ENCODE results near the gene BECN2.

The BECN2 gene

DNA sequence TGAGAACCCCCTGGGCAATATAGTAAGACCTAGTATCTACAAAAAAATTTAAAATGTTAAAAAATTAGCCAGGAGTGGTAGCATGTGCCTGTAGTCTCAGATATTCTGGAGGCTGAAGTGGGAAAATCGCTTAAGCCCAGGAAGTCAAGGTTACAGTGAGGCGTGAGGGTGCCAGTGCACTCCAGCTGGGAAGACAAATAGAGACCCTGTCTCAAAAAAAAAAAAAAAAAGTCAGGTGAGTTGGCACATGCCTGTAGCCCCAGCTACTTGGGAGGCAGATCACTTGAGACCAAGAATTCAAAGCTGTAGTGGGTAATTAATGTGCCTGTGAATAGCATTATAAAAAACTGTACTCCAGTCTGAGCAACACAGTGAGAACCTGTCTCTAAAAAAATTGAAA lies 4.6 kb downstream of the BECN2 start:
- Histone ChIP-seq H3K9me2 (replicated peaks; ENCODE audit: insufficient read depth, low read length) (no peaks in the 10 kb centered on the region), H3K9ac (ENCODE audit: low read length) (no peak overlapping the region), H3K36me3 (replicated peaks; ENCODE audit: insufficient read depth, low read length) (no peaks in the 10 kb centered on the region), H3K4me1 (ENCODE audit: low read length) (no peaks in the 10 kb centered on the region), H3K9me3 (replicated peaks; ENCODE audit: insufficient read depth, low read length) (no peaks in the 10 kb centered on the region), H3K79me2 (ENCODE audit: low read length) (no peaks in the 10 kb centered on the region), H3K4me3 (ENCODE audit: low read length) (no peak overlapping the region), H3K27ac (ENCODE audit: low read length) (no peak overlapping the region), H3K27me3 (replicated peaks; ENCODE audit: insufficient read depth, low read length) (no peaks in the 10 kb centered on the region), H4K20me1 (ENCODE audit: insufficient read depth, low read length) (no peaks in the 10 kb centered on the region), H2AFZ (ENCODE audit: low read length) (no peak overlapping the region), H3K4me2 (ENCODE audit: low read depth, low read length) (no peak overlapping the region), H3F3A (ENCODE audit: insufficient read depth, low read length) (no peaks in the 10 kb centered on the region)
- no peak for DNase-seq
- TF ChIP-seq, protein P1, sequence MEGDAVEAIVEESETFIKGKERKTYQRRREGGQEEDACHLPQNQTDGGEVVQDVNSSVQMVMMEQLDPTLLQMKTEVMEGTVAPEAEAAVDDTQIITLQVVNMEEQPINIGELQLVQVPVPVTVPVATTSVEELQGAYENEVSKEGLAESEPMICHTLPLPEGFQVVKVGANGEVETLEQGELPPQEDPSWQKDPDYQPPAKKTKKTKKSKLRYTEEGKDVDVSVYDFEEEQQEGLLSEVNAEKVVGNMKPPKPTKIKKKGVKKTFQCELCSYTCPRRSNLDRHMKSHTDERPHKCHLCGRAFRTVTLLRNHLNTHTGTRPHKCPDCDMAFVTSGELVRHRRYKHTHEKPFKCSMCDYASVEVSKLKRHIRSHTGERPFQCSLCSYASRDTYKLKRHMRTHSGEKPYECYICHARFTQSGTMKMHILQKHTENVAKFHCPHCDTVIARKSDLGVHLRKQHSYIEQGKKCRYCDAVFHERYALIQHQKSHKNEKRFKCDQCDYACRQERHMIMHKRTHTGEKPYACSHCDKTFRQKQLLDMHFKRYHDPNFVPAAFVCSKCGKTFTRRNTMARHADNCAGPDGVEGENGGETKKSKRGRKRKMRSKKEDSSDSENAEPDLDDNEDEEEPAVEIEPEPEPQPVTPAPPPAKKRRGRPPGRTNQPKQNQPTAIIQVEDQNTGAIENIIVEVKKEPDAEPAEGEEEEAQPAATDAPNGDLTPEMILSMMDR (IDR thresholded peaks at IDR 0.05; ENCODE audit: low read length) = no peak
- TF ChIP-seq EZH2phosphoT487 (IDR thresholded peaks at IDR 0.05; ENCODE audit: low read length) (no peak), EZH2 (optimal IDR thresholded peaks at IDR 0.05; ENCODE audit: low read depth, low read length) (no peak)

DNA sequence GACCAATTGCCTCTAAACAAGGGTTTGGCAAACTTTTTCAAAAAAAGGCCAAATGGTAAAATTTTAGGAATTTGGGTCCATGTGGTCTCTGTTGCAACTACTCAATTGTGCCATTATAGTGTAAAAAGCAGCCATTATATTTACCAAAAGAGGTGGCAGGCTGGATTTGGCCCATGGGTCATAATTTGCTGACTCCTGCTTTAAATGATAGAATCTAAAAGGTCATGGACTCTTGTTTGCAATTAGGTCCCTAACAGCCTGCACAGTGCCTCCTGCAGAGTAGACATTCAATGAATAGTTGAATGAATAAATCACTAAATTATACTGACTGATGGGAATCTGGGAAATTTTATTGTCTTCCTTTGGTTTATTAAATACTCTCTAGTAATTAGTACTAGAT lies 6.2 kb downstream of the BECN2 start:
- no peak for DNase-seq
- Histone ChIP-seq H3K9me2 (replicated peaks; ENCODE audit: insufficient read depth, low read length) (no peaks in the 10 kb centered on the region), H3K4me1 (ENCODE audit: low read length) (no peaks in the 10 kb centered on the region), H2AFZ (ENCODE audit: low read length) (no peak overlapping the region), H3K27ac (ENCODE audit: low read length) (no peak overlapping the region), H3K79me2 (ENCODE audit: low read length) (no peaks in the 10 kb centered on the region), H3K9ac (ENCODE audit: low read length) (no peak overlapping the region), H4K20me1 (ENCODE audit: insufficient read depth, low read length) (no peaks in the 10 kb centered on the region), H3K4me3 (ENCODE audit: low read length) (no peak overlapping the region), H3F3A (ENCODE audit: insufficient read depth, low read length) (no peaks in the 10 kb centered on the region), H3K4me2 (ENCODE audit: low read depth, low read length) (no peak overlapping the region), H3K9me3 (replicated peaks; ENCODE audit: insufficient read depth, low read length) (no peaks in the 10 kb centered on the region), H3K27me3 (replicated peaks; ENCODE audit: insufficient read depth, low read length) (no peaks in the 10 kb centered on the region), H3K36me3 (replicated peaks; ENCODE audit: insufficient read depth, low read length) (no peaks in the 10 kb centered on the region)
- TF ChIP-seq EZH2phosphoT487 (IDR thresholded peaks at IDR 0.05; ENCODE audit: low read length) (no peak), EZH2 (optimal IDR thresholded peaks at IDR 0.05; ENCODE audit: low read depth, low read length) (no peak)
- TF ChIP-seq, protein P1 (IDR thresholded peaks at IDR 0.05; ENCODE audit: low read length) = no peak

DNA sequence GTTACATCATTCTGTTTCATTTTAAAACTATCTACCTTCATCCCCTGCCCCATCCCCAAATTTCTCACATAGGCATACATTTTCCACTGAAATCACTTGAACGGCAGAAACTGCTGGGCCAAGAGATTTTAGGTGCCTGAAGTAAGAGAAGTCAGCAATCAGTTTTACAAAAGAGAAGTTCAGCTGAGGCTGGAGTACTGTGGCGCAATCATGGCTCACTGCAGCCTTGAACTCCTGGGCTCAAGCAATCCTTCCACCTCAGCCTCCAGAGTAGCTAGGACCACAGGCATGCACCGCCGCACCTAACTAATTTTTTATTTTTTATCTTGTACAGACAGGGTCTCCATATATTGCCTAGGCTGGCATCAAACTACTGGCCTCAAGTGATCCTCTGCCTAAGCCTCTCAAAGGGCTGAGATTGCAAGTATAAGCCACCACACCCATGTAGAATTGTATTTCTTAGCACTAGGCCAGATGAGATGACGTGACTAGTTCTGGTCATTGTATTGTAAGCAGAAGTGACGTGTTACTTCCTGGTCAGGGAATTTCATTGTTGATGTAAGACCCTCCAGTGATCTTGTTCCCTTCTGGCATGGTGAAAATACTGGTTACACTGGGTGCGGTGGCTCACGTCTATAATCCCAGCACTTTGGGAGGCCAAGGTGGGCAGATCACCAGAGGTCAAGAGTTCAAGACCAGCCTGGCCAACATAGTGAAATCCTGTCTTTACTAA lies 7.1 kb downstream of the BECN2 start:
- no peak for TF ChIP-seq EZH2 (optimal IDR thresholded peaks at IDR 0.05; ENCODE audit: low read depth, low read length)
- TF ChIP-seq, protein P1 (IDR thresholded peaks at IDR 0.05; ENCODE audit: low read length) = no peak
- no peak for TF ChIP-seq EZH2phosphoT487 (IDR thresholded peaks at IDR 0.05; ENCODE audit: low read length)
- Histone ChIP-seq H3K27ac (ENCODE audit: low read length) (no peak overlapping the region), H3K4me2 (ENCODE audit: low read depth, low read length) (no peak overlapping the region), H2AFZ (ENCODE audit: low read length) (no peak overlapping the region), H3K4me1 (ENCODE audit: low read length) (no peaks in the 10 kb centered on the region), H3F3A (ENCODE audit: insufficient read depth, low read length) (no peaks in the 10 kb centered on the region), H3K9me2 (replicated peaks; ENCODE audit: insufficient read depth, low read length) (no peaks in the 10 kb centered on the region), H3K36me3 (replicated peaks; ENCODE audit: insufficient read depth, low read length) (no peaks in the 10 kb centered on the region), H3K9me3 (replicated peaks; ENCODE audit: insufficient read depth, low read length) (no peaks in the 10 kb centered on the region), H3K27me3 (replicated peaks; ENCODE audit: insufficient read depth, low read length) (no peaks in the 10 kb centered on the region), H4K20me1 (ENCODE audit: insufficient read depth, low read length) (no peaks in the 10 kb centered on the region), H3K9ac (ENCODE audit: low read length) (no peak overlapping the region), H3K79me2 (ENCODE audit: low read length) (no peaks in the 10 kb centered on the region), H3K4me3 (ENCODE audit: low read length) (no peak overlapping the region)
- DNase-seq = no peak

Measured in MM.1S (cell line).